NCI-H2029 (cell line): ENCODE results near the gene SERPINB4.

Experiments
- DNase-seq: peaks from one replicate; lab custom pipeline; 2025; lab: John Stamatoyannopoulos, UW

Gene SERPINB4

GRCh38 chr18:63627819-63628218, 16.2 kb downstream of the SERPINB4 start:
- DNase-seq: no peak

GRCh38 chr18:63626431-63626830, 17.6 kb downstream of the SERPINB4 start:
- DNase-seq: no peak

GRCh38 chr18:63624863-63625262, 19.2 kb downstream of the SERPINB4 start:
- DNase-seq: no peak

GRCh38 chr18:63619661-63620060, 24.4 kb downstream of the SERPINB4 start:
- no peak for DNase-seq

- DNase-seq: no peak
These were observed 26.2 kb downstream of the SERPINB4 start for GRCh38 chr18:63617915-63618234.

GRCh38 chr18:63617049-63617914, 26.8 kb downstream of the SERPINB4 start:
- no peak for DNase-seq

GRCh38 chr18:63613420-63613819, 30.6 kb downstream of the SERPINB4 start:
- no peak for DNase-seq

GRCh38 chr18:63606526-63606925, 37.5 kb downstream of the SERPINB4 start:
- DNase-seq: no peak

GRCh38 chr18:63604791-63605567, 39.1 kb downstream of the SERPINB4 start:
- DNase-seq: peak; percentile 84

GRCh38 chr18:63603772-63604171, 40.3 kb downstream of the SERPINB4 start:
- DNase-seq: no peak

- no peak for DNase-seq
These were observed 40.7 kb downstream of the SERPINB4 start for GRCh38 chr18:63603355-63603754.

- DNase-seq: no peak
These were observed 47.1 kb downstream of the SERPINB4 start for GRCh38 chr18:63596964-63597363.

GRCh38 chr18:63592471-63592870, 51.6 kb downstream of the SERPINB4 start:
- DNase-seq: no peak

GRCh38 chr18:63591725-63592124, 52.3 kb downstream of the SERPINB4 start:
- no peak for DNase-seq

GRCh38 chr18:63590966-63591695, 52.9 kb downstream of the SERPINB4 start:
- no peak for DNase-seq

GRCh38 chr18:63590373-63590772, 53.7 kb downstream of the SERPINB4 start:
- no peak for DNase-seq

- no peak for DNase-seq
These were observed 55.1 kb downstream of the SERPINB4 start for GRCh38 chr18:63588909-63589308.
